GM12865 (cell line): ENCODE data around the gene KIAA1549.
"Not testable (repeated sequence)": the region's sequence is repeated elsewhere in the genome, so short reads cannot be mapped to it uniquely, and the experiment has no call there.

Experiments
- DNase-seq: peaks from one replicate; pipeline ENCODE4 v3.0.0; 2010; ENCODE audit warnings: low read depth
- H3K4me3 ChIP-seq: 2 replicates; pipeline ENCODE4 v1.5.1; 2011; ENCODE audit warnings: mild to moderate bottlenecking, low read depth, low read length, control low read depth
- TF ChIP-seq, protein P1 (sequence below): IDR thresholded peaks from 2 replicates; pipeline ENCODE4 v1.5.1; 2011; ENCODE audit warnings: low read length, control low read depth, low read depth, inconsistent platforms; ENCODE audit not compliant: insufficient read depth; ENCODE audit errors: missing control alignments

The KIAA1549 gene

DNA sequence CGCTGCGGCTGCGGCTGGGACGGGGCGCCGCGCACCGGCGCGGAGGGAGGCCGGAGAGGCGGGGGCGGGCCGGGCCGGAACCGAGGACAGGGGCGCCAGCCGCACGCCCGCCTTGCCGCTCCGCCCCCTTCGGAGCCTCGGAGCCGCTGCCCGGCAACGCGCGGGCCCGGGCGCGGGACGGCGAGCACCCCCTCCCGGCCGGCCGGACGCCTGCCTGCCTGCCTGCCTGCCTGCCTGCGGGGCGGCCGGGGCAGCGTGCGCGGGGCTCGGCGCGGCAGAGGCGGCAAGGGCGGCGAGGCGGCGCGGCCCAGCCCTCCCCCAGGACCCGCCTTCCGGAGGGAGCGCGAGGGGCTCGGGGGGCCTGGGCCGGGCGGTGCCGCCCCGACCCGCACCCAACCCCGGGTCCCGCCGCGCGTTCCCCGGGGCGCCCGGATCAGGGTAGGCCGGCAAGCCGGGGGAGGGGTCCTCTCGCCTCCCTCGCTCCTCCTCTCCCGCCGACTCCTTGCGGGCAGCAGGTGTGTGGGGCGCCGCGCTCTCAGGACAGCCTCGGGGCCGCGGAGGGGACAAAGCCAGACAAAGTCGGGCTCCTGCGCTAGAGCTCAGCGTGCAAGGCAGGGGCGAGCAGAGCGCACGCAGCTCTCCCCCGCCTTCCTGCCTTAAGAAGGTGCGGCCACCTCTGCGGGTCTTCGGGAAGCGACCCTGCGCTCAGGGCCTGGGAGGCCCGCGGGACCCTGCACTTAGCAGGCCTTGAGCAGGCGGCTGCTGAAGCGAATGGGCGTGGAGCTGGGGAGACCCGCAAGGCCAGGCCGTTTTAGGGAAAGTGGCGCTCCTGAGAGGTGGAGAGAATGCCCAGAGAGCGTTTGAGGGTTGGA, at the start of gene KIAA1549:
Gene KIAA1549, minus strand, starts transcription at position 58 of the 872 bp plus-strand sequence. CDS start 120 bp downstream, outside the sequence.
- DNase-seq = peak; percentile 83

DNA sequence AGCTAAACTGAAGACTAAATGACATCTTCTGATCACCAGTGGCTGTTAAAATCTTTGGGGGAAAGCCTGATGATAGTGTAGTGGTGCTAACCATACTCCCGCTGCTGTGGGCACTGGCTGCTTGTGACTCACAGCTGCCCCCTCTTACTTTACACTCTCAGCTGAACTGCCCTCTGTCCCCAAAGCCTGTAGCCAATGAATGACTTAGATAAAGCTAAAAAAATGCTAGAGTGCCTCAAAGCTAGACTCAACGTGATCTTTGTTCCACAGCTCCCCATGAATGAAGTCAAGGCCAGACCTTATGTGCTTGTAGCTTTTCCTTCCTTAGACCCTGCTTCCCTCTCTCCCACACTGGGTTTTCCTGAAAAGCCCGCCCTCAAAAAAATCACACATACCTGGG, 48.2 kb upstream of the KIAA1549 start:
- TF ChIP-seq, protein P1, sequence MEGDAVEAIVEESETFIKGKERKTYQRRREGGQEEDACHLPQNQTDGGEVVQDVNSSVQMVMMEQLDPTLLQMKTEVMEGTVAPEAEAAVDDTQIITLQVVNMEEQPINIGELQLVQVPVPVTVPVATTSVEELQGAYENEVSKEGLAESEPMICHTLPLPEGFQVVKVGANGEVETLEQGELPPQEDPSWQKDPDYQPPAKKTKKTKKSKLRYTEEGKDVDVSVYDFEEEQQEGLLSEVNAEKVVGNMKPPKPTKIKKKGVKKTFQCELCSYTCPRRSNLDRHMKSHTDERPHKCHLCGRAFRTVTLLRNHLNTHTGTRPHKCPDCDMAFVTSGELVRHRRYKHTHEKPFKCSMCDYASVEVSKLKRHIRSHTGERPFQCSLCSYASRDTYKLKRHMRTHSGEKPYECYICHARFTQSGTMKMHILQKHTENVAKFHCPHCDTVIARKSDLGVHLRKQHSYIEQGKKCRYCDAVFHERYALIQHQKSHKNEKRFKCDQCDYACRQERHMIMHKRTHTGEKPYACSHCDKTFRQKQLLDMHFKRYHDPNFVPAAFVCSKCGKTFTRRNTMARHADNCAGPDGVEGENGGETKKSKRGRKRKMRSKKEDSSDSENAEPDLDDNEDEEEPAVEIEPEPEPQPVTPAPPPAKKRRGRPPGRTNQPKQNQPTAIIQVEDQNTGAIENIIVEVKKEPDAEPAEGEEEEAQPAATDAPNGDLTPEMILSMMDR = no peak
- H3K4me3 ChIP-seq = no peak overlapping the region
- no peak for DNase-seq

More for the DNA sequence above, at the start of gene KIAA1549:
- peak within 1 kb of the TSS; percentile 71 for H3K4me3 ChIP-seq
- TF ChIP-seq, protein P1 = peak; percentile 39

DNA sequence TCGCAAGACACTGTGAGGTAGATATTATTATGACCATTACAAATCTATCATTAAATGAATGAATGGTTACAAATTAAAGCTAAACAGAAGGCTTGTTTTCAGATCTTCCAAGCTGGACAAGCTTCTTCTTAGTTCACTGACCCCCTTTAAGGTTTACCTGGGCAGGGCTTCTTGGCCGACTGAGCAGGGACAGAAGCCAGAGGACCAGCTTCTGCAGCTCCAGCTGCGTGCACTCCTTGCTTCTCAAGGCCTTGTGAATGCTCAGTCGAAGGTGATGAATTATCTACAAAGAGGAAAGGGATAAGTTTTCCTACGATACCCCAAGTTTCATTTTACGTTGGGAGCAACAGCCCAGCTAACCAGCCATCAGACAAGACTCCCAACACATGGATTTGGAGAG, 45.4 kb upstream of the KIAA1549 start:
- no peak overlapping the region for H3K4me3 ChIP-seq
- no peak for DNase-seq
- TF ChIP-seq, protein P1 = no peak

DNA sequence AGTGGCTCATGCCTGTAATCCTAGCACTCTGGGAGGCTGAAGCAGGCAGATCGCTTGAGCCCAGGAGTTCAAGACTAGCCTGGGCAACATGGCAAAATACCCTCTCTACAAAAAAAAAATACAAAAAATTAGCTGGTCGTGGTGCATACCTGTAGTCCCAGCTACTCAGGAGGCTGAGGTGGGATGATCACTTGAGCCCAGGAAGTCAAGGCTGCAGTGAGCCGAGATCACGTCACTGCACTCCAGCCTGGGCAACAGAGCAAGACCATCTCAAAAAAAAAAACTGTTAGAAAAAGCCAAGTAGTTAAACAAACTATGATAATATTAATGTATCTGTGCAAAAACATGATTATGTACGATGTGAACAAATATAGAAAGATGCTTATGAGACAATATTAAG, 44.7 kb upstream of the KIAA1549 start:
- not testable (repeated sequence) for H3K4me3 ChIP-seq

DNA sequence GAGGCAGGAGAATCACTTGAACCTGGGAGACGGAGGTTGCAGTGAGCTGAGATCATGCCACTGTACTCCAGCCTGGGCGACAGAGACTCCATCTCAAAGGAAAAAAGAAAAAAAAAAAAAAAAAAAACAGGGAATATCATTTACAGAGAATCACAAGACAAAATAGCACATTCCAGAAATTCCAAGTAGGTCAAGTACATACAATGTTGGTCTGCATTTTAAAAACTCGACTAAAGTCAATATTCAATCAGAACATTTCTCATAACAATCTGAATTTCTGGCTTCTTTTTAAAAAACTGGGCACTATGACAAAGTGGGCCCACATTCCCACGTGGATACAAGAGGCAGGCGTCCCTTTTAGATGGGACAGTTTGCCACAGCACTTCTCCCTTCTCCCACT, 41.9 kb upstream of the KIAA1549 start:
- no peak overlapping the region for H3K4me3 ChIP-seq
- DNase-seq = no peak
- TF ChIP-seq, protein P1 = no peak

More for the DNA sequence above, 44.7 kb upstream of the KIAA1549 start:
- DNase-seq = not testable (repeated sequence)

DNA sequence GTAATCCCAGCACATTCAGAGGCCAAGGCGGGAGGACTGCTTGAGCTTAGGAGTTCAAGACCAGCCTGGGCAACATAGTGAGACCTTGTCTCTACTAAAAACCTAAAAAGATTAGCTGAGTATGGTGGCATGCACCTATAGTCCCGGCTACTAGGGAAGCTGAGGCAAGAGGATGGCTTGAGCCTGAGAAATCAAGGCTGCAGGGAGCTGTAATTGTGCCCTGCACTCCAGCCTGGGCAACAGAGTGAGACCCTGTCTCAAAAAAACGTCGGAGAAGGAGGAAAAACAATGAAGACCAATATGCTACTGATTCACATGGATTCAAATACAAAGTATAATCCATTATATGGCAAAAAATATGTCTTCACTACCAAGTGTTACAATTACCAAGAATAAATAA, 41.1 kb upstream of the KIAA1549 start:
- TF ChIP-seq, protein P1 = no peak
- H3K4me3 ChIP-seq = no peak overlapping the region
- no peak for DNase-seq

DNA sequence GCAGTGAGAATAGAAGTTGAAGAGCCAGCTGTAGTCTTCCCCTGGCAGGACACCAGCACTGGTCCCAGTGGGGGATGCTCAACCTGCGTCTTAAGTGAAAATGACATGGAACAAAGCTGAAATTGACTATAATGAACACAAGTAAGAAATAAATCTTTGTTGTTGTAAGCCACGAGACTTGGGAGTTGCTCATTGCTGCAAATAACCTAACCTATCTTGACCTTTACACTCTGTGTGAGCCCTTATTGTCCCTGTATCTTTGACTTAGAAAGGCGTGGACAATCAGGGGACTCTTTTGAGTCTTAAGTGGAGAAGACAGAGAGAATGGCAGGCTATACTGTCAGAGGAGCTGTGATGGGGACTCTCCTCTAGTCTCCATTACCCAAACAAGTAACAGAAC, 37.7 kb upstream of the KIAA1549 start:
- TF ChIP-seq, protein P1 = no peak
- no peak for DNase-seq
- no peak overlapping the region for H3K4me3 ChIP-seq
